Heart left ventricle (tissue), 13 donors: ENCODE data around the gene SLC17A2.

ENCODE experiments used
- POLR2A ChIP-seq, 2 donors: fragments of 450-650 bp; IDR thresholded peaks; one replicate each; pipeline ENCODE4 v1.6.1; 2017; ENCODE audit warnings: antibody characterized with exemption in 2 of 2, mild to moderate bottlenecking in 2 of 2, moderate library complexity in 2 of 2
- TF ChIP-seq, protein P1 (sequence below), 12 donors: fragments of 200-600 bp; sonication (generic) in 4 of 12; IDR thresholded peaks; one replicate each; pipeline versions ENCODE4 v1.5.0 to v1.8.0; 2018 to 2022; ENCODE audit warnings: antibody characterized with exemption in 12 of 12, mild to moderate bottlenecking in 5 of 12
- donor health status: ischemic (EF 13 %, LVEDD 7.1; RV severe dilation, severe dysfunction).
- donor health status: DM: no; HTN: yes; CAD: no.
- donor health status: DM: no; HTN: no; CAD: no.
- donor health status: ischemic (EF 25% LVEDD 6.9; RV normal size, moderate dysfunction).
- donor health status: ischemic (EF 25% LVEDD 5.7; RV mildly dilated, moderate dysfunction).
- donor health status: ischemic (EF 35%, LVEDD 5.7; RV mildly dilated, moderate dysfunction).
- donor health status: nonischemic (EF 11% LVEDD 7.7; RV severe dilation, severe dysfunction).
- donor health status: DM: yes; HTN: yes; CAD: no.
- donor health status: PGD.
- donor health status: ischemic (EF 29% LVEDD 5.4; RV normal size, mild dysfunction).
- donor health status: nonischemic (EF 23%, LVEDD 6.1; RV moderate dilation, normal function).

DNA sequence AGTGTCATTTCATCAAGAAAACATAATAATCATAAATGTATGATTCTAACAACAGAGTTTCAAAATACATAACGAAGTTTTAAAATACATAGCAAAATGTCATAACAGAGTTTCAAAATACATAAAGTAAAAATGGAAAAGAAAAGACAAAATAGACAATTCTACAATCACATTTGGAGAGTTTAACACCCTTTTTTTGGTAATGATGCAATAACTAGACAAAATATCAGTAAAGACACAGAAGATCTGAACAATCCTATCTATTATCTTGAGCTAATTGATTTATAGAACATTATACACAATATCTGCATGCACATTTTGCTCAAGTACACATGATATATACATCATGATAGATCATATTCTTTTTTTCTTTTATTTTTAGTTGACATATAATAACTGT is 13.4 kb upstream of the SLC17A2 start:
- TF ChIP-seq, protein P1, sequence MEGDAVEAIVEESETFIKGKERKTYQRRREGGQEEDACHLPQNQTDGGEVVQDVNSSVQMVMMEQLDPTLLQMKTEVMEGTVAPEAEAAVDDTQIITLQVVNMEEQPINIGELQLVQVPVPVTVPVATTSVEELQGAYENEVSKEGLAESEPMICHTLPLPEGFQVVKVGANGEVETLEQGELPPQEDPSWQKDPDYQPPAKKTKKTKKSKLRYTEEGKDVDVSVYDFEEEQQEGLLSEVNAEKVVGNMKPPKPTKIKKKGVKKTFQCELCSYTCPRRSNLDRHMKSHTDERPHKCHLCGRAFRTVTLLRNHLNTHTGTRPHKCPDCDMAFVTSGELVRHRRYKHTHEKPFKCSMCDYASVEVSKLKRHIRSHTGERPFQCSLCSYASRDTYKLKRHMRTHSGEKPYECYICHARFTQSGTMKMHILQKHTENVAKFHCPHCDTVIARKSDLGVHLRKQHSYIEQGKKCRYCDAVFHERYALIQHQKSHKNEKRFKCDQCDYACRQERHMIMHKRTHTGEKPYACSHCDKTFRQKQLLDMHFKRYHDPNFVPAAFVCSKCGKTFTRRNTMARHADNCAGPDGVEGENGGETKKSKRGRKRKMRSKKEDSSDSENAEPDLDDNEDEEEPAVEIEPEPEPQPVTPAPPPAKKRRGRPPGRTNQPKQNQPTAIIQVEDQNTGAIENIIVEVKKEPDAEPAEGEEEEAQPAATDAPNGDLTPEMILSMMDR (IDR thresholded peaks at IDR 0.05): no peak
- TF ChIP-seq POLR2A (IDR thresholded peaks at IDR 0.05): no peak
